Kidney epithelial cell (primary cell): ENCODE results near the gene PER3. TPM values are rescaled to one million over a fixed set of nuclear protein-coding genes. Genes with fewer than 3 reads are reported as not detected.

Experiments
- DNase-seq: peaks from one replicate; pipeline ENCODE4 v3.0.0-alpha.2; 2010; ENCODE audit warnings: low read depth
- H3K27me3 ChIP-seq: 2 replicates; pipeline ENCODE4 v1.6.0; 2011; ENCODE audit warnings: low read length; ENCODE audit not compliant: control insufficient read depth, insufficient read depth
- H3K36me3 ChIP-seq: 2 replicates; pipeline ENCODE4 v1.5.1; 2011; ENCODE audit warnings: low read length; ENCODE audit not compliant: control insufficient read depth, insufficient read depth
- H3K4me3 ChIP-seq: 2 replicates; pipeline ENCODE4 v1.5.1; 2011; ENCODE audit warnings: low read depth, mild to moderate bottlenecking, control low read depth, low read length
- CTCF ChIP-seq: IDR thresholded peaks from 2 replicates; pipeline ENCODE4 v1.5.1; 2011; ENCODE audit warnings: mild to moderate bottlenecking, moderate library complexity, low read length, control low read depth, inconsistent platforms; ENCODE audit not compliant: insufficient read depth, poor library complexity, severe bottlenecking
- total RNA-seq: library from RNA; depleted of rRNA; stranded (reverse); fragments of >200 nt; gene quantifications from 2 replicates; pipeline ENCODE4 v1.2.3, GENCODE V29; 2015

The PER3 gene
- total RNA-seq, 1 donor from 2014 or later: 3.8 TPM

GRCh38 chr1:7869136-7869920 is 85.2 kb downstream of the PER3 start:
- H3K27me3 ChIP-seq: no peaks in the 10 kb centered on the region
- H3K36me3 ChIP-seq: no peaks in the 10 kb centered on the region
- no peak overlapping the region for H3K4me3 ChIP-seq
- no peak for TF ChIP-seq CTCF
- no peak for DNase-seq

- no peak for TF ChIP-seq CTCF
- no peaks in the 10 kb centered on the region for H3K36me3 ChIP-seq
- no peaks in the 10 kb centered on the region for H3K27me3 ChIP-seq
- H3K4me3 ChIP-seq: no peak overlapping the region
- no peak for DNase-seq
Observed at GRCh38 chr1:7871136-7871535, 87.0 kb downstream of the PER3 start.

GRCh38 chr1:7873801-7874795 is 90.0 kb downstream of the PER3 start:
- DNase-seq: no peak
- no peak for TF ChIP-seq CTCF
- H3K27me3 ChIP-seq: no peaks in the 10 kb centered on the region
- no peak overlapping the region for H3K4me3 ChIP-seq
- no peaks in the 10 kb centered on the region for H3K36me3 ChIP-seq

- Histone ChIP-seq H3K36me3 (no peaks in the 10 kb centered on the region), H3K4me3 (no peak overlapping the region), H3K27me3 (no peaks in the 10 kb centered on the region)
- TF ChIP-seq CTCF: no peak
- DNase-seq: no peak
Observed at GRCh38 chr1:7878027-7878426, 93.9 kb downstream of the PER3 start.

- TF ChIP-seq CTCF: no peak
- Histone ChIP-seq H3K27me3 (no peaks in the 10 kb centered on the region), H3K4me3 (no peak overlapping the region), H3K36me3 (no peaks in the 10 kb centered on the region)
- no peak for DNase-seq
Observed at GRCh38 chr1:7879228-7879627, 95.1 kb downstream of the PER3 start.
